GM10248 (cell line): Measurements from ENCODE around the gene TMEM19.
"Not testable (repeated sequence)": the region's sequence is repeated elsewhere in the genome, so short reads cannot be mapped to it uniquely, and the experiment has no call there.

Experiments used
- CTCF ChIA-PET: fragments of 300-600 bp; sonication (Branson Sonifier 250); formaldehyde crosslinking; extraction: SDS; loops from one replicate; lab custom pipeline; 2021; ENCODE audit warnings: antibody characterized with exemption; lab: Yijun Ruan, JAX
- POLR2A ChIA-PET: fragments of 350-650 bp; sonication (Branson Sonifier 250); formaldehyde crosslinking; extraction: SDS; loops from one replicate; lab custom pipeline; 2020; ENCODE audit warnings: antibody characterized with exemption; lab: Yijun Ruan, JAX
- DNase-seq: peaks from one replicate; pipeline ENCODE4 v3.0.0; 2012; ENCODE audit errors: extremely low spot score
- TF ChIP-seq, protein P1 (sequence below): IDR thresholded peaks from 2 replicates; pipeline ENCODE4 v1.5.1; 2012; ENCODE audit warnings: mild to moderate bottlenecking, low read depth; ENCODE audit errors: extremely low read depth, missing control alignments, control extremely low read depth

TMEM19 gene

DNA sequence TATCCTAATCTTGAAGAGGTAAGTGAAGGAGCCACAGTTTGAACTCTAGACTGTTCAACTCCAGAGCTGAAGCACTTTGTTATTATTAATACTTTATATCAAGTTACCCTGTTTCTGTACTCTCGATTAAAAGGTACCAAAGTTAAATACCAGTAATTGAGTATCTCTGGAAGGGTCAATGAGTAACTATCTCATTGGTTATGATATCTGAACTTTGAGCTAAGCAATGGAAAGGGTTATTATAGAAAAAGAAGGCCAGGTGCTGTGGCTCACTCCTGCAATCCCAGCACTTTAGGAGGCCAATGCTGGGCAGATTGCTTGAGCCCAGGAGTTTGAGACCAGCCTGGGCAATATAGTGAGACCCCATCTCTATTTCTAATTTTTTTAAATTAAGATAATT lies 9.9 kb downstream of the TMEM19 start:
- POLR2A ChIA-PET = no interaction called here
- TF ChIP-seq, protein P1, sequence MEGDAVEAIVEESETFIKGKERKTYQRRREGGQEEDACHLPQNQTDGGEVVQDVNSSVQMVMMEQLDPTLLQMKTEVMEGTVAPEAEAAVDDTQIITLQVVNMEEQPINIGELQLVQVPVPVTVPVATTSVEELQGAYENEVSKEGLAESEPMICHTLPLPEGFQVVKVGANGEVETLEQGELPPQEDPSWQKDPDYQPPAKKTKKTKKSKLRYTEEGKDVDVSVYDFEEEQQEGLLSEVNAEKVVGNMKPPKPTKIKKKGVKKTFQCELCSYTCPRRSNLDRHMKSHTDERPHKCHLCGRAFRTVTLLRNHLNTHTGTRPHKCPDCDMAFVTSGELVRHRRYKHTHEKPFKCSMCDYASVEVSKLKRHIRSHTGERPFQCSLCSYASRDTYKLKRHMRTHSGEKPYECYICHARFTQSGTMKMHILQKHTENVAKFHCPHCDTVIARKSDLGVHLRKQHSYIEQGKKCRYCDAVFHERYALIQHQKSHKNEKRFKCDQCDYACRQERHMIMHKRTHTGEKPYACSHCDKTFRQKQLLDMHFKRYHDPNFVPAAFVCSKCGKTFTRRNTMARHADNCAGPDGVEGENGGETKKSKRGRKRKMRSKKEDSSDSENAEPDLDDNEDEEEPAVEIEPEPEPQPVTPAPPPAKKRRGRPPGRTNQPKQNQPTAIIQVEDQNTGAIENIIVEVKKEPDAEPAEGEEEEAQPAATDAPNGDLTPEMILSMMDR = no peak
- no peak for DNase-seq
- CTCF ChIA-PET = interaction anchor here (1.2 to 2.7 kb wide), 3 partner anchors 10 to 52 kb away, joined by 3 to 16 read pairs (median 13); partner anchors contain the start of gene TMEM19

DNA sequence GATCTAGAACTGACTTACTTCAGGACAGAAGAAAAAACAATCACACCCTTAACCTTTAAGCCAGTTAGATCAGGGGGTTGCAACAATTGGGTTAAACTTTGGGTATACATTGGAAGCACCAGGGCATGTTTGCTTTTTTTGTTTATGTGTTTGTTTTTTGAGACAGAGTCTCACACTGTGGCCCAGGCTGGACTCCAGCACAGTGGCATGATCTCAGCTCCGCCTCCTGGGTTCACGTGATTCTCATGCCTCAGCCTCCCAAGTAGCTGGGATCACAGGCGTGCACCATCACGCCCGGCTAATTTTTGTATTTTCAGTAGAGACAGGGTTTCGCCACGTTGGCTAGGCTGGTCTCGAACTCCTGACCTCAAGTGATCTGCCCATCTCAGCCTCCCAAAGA lies 16.3 kb downstream of the TMEM19 start:
- POLR2A ChIA-PET, DNase-seq: not testable (repeated sequence)
- CTCF ChIA-PET = interaction anchor here (1.2 to 4.0 kb wide), 4 partner anchors 12 to 65 kb away, joined by 3 to 20 read pairs (median 4); partner anchors contain the start of gene TMEM19

DNA sequence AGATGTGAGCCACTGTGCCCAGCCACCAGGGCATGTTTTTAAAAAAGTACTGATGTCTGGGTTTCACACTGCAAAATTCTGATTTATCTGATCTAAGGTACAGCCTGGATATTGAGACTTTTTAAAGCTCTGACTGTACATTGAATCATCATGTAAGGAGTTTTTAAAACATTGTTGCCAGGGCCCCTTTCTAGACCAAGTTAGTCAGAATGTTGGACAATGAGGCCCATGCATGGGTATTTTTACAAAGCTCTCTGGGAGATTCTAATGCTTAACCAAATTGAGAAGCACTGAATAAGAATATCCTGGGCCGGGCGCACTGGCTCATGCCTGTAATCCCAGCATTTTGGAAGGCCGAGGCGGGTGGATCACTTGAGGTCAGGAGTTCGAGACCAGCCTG lies 16.7 kb downstream of the TMEM19 start:
- POLR2A ChIA-PET = no interaction called here
- DNase-seq = no peak
- TF ChIP-seq, protein P1 = no peak
- CTCF ChIA-PET = interaction anchor here (1.3 to 4.0 kb wide), 5 partner anchors 12 to 77 kb away, joined by 3 to 20 read pairs (median 4); partner anchors contain the start of genes RAB21 and TMEM19

DNA sequence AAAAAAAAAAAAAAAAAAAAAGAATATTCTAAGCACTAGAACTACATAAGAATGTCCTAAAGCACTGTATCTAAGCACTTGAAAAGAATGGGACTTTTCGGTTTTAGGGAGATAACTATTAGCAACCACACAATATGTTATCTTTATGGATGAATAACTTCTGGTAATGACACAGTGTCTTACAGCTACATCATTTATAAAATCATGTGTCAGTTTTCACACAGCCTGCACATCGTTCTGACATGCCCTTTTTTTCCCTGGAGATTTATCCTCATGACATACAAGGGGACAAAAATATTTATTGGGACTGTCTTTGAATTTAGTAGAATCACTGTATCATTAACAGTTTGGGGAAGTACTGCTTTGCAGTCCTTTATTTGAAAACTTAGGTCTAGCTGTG lies 17.3 kb downstream of the TMEM19 start:
- CTCF ChIA-PET = interaction anchor here (0.8 to 4.0 kb wide), 9 partner anchors 12 to 77 kb away, joined by 3 to 20 read pairs (median 4); partner anchors contain the start of genes RAB21 and TMEM19
- TF ChIP-seq, protein P1 = no peak
- no peak for DNase-seq
- POLR2A ChIA-PET = no interaction called here

DNA sequence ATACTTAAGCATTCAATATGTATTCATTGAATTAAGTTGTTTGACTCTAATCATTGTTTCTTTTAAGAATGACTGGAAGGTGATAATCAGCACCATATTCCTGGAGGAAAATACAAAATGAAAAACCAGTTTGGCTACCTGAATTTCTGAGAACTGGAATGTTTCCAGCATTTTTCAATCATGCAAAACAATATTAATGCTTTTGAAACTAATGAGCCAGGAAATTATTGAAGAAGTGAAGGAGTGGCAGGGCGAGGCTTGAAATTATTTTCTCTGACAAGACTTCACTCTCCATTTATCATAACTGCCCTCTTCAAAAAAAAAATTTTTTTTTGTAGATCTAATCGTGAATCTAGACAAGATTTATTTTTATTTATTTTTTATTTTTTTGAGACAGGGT lies 19.0 kb downstream of the TMEM19 start:
- no peak for DNase-seq
- TF ChIP-seq, protein P1 = no peak
- POLR2A ChIA-PET = no interaction called here
- CTCF ChIA-PET = interaction anchor here (1.3 to 2.1 kb wide), 2 partner anchors 12 to 42 kb away, joined by 4 to 8 read pairs; no protein-coding TSS in a partner anchor

DNA sequence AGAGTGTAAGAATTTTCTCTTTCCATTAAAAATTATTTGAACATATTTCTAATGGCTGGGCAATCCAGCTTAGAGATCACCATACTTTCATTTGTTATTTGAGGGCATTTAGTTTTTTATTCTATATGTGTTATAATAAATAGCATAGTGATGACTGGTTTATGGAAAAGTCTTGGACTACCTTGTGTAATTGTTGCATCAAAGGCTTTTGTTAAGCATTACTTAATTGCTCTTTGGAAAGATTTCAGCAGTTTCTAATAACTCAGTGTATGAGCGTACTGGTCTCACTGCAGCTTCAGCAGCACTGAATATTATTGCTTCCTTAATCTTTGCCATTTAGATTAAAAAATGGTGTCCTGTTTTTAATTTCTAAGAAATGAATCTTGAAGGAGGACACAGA lies 22.8 kb downstream of the TMEM19 start:
- TF ChIP-seq, protein P1 = no peak
- no peak for DNase-seq
- POLR2A ChIA-PET = no interaction called here
- CTCF ChIA-PET = interaction anchor here (0.7 to 3.0 kb wide), 9 partner anchors 8 to 316 kb away, joined by 3 to 11 read pairs (median 4); partner anchors contain the start of gene TMEM19

DNA sequence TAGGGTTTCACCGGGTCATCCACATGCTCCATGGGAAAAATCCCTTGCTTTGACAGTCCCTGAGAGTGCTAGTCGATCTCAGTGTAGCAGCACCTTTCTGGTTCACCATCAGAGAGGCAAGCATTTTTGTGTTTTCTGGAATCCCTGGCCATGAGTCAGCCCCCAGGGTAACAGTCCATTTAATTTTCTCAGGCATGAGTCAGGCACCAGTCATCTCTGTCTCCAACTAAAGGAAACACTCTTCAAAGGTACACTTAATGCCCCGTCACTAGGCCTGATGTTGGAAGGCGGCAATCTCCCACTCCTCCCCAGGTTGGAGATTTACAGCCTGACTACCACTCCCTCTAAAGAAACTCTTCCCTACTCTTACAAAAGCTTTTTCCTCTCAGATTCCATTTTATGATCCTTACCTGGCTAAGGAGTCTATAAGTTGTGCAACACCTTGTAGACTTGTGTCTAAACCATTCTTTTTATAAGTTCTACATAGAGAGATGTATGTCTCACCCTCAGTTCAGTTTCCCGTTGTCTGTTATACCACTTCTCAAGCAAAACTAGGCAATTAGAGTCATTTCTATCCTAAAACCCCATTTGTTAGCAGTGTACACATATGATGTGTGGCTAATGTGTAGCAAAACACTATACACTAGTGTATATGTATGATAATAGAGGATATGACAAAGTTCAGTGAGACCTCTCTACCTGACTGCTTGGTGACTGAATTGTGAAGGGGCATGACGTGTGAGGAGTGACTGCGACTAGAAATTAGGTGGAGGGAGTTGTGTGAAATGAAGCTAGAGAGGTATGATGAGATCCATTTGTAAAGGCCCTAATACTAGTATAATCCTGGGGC lies 24.6 kb downstream of the TMEM19 start:
- POLR2A ChIA-PET = no interaction called here
- DNase-seq = no peak
- CTCF ChIA-PET = no interaction called here
- TF ChIP-seq, protein P1 = no peak
